Natural killer cell (primary cell): ENCODE data around the gene TMED6. TPM values are rescaled to one million over a fixed set of nuclear protein-coding genes. Genes with fewer than 3 reads are reported as not detected.

Experiments
- ATAC-seq, 3 donors: fragments of 150-1000 bp in 2 of 3; fragments of 200-7000 bp in 1 of 3; cut with Tn5 transposase; 1 replicate in 1 of 3; 2 replicates in 2 of 3; pipeline ENCODE4 v1.10.0; 2021; ENCODE audit warnings: mild to moderate bottlenecking in 2 of 3, moderate library complexity in 2 of 3
- DNase-seq, 2 donors: peaks; one replicate each; pipeline versions ENCODE4 v3.0.0 to v3.0.0-alpha.2; 2013 to 2021; ENCODE audit warnings: mixed read lengths in 1 of 2
- H3K27ac ChIP-seq: one replicate; pipeline ENCODE4 v1.5.1; 2013; ENCODE audit warnings: mild to moderate bottlenecking, low read length
- H3K27me3 ChIP-seq: one replicate; pipeline ENCODE4 v1.6.1; 2013; ENCODE audit warnings: low read length; ENCODE audit not compliant: control insufficient read depth, insufficient read depth
- H3K36me3 ChIP-seq: one replicate; pipeline ENCODE4 v1.6.1; 2013; ENCODE audit warnings: low read length; ENCODE audit not compliant: control insufficient read depth, insufficient read depth
- H3K4me1 ChIP-seq: one replicate; pipeline ENCODE4 v1.6.1; 2013; ENCODE audit warnings: low read length; ENCODE audit not compliant: control insufficient read depth, insufficient read depth
- H3K4me3 ChIP-seq: one replicate; pipeline ENCODE4 v1.5.1; 2013; ENCODE audit warnings: low read length
- H3K9me3 ChIP-seq: one replicate; pipeline ENCODE4 v1.6.1; 2013; ENCODE audit warnings: low read length; ENCODE audit not compliant: control insufficient read depth, insufficient read depth
- H3K27ac Mint-ChIP-seq, 2 donors: one replicate each; pipeline ENCODE4 v1.8.0; 2022; ENCODE audit warnings: mild to moderate bottlenecking in 2 of 2, mixed read lengths in 2 of 2, moderate library complexity in 1 of 2
- H3K27me3 Mint-ChIP-seq, 2 donors: one replicate each; pipeline ENCODE4 v1.8.0; 2022; ENCODE audit warnings: low read depth in 2 of 2, mixed read lengths in 2 of 2
- H3K36me3 Mint-ChIP-seq: one replicate; pipeline ENCODE4 v1.8.0; 2022; ENCODE audit warnings: mixed read lengths
- H3K4me1 Mint-ChIP-seq, 2 donors: one replicate each; pipeline ENCODE4 v1.8.0; 2022; ENCODE audit warnings: mixed read lengths in 2 of 2
- H3K4me3 Mint-ChIP-seq: one replicate; pipeline ENCODE4 v1.8.0; 2022; ENCODE audit warnings: mild to moderate bottlenecking, moderate library complexity, mixed read lengths
- H3K9me3 Mint-ChIP-seq, 2 donors: one replicate each; pipeline ENCODE4 v1.8.0; 2022; ENCODE audit warnings: mixed read lengths in 2 of 2
- WGBS: methylation state at CpG from one replicate; pipeline ENCODE4 v1.1.7; 2013; ENCODE audit warnings: missing lambda C conversion rate; ENCODE audit not compliant: insufficient coverage; 5-methylcytosine and 5-hydroxymethylcytosine counted together
- intact Hi-C: fragments of 100-400 bp; cut with micrococcal nuclease; formaldehyde crosslinking; loops from one replicate; pipeline ENCODE4 v1.14.2; 2022
- total RNA-seq, 4 donors: library from RNA; stranded (reverse); fragments of 120-200 nt in 1 of 4; gene quantifications; one replicate each; pipeline versions ENCODE4 v1.2.3 to v1.2.4, GENCODE V29; 2013 to 2022
- TF ChIP-seq, protein P1 (sequence below): fragments of 200-600 bp; IDR thresholded peaks from one replicate; pipeline ENCODE4 v1.8.0; 2022; ENCODE audit warnings: antibody characterized with exemption

Gene TMED6
- total RNA-seq, 3 donors from 2014 or later (not counting 1 experiment from before 2014, with no cell fraction given): 1.4 to 1.8 (median 1.6) TPM

DNA sequence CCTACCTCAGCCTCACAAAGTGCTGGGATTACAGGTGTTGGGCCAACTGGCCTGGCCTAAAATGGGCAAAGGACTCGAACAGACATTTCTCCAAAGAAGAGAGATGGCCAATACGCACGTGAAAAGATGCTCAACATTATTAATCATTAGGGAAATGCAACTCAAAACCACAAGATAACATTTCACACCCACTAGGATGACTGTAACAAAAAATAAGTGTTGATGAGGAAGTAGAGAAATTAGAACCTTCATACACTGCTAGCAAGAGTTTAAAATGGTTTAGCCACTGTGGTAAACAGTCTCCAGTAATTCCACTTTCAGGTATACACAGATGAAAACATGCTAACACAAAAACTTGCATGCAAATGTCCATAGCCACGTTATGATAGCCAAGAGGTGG, 5.7 kb downstream of the TMED6 start:
- H3K4me1 Mint-ChIP-seq: peaks cover 7 to 14% of the 10 kb centered on the region in 2 donors
- peak overlapping the region; percentile 48 to 69 for H3K27ac Mint-ChIP-seq
- TF ChIP-seq, protein P1, sequence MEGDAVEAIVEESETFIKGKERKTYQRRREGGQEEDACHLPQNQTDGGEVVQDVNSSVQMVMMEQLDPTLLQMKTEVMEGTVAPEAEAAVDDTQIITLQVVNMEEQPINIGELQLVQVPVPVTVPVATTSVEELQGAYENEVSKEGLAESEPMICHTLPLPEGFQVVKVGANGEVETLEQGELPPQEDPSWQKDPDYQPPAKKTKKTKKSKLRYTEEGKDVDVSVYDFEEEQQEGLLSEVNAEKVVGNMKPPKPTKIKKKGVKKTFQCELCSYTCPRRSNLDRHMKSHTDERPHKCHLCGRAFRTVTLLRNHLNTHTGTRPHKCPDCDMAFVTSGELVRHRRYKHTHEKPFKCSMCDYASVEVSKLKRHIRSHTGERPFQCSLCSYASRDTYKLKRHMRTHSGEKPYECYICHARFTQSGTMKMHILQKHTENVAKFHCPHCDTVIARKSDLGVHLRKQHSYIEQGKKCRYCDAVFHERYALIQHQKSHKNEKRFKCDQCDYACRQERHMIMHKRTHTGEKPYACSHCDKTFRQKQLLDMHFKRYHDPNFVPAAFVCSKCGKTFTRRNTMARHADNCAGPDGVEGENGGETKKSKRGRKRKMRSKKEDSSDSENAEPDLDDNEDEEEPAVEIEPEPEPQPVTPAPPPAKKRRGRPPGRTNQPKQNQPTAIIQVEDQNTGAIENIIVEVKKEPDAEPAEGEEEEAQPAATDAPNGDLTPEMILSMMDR: no peak
- H3K36me3 Mint-ChIP-seq: no peaks in the 10 kb centered on the region
- DNase-seq: peak in 1 of 2 donors; percentile 19
- Histone ChIP-seq H3K9me3 (no peaks in the 10 kb centered on the region), H3K4me1 (peaks cover 12% of the 10 kb centered on the region), H3K27ac (no peak overlapping the region), H3K4me3 (no peak overlapping the region), H3K36me3 (peaks cover 18% of the 10 kb centered on the region), H3K27me3 (no peaks in the 10 kb centered on the region)
- no peak overlapping the region for H3K4me3 Mint-ChIP-seq
- no peaks in the 10 kb centered on the region for H3K9me3 Mint-ChIP-seq
- H3K27me3 Mint-ChIP-seq: no peaks in the 10 kb centered on the region
- peak; percentile 70 to 75 (median 70) for ATAC-seq
- intact Hi-C loops: no loop called here
- 35% methylated on average over 2 of the region's 4 CpGs for WGBS

DNA sequence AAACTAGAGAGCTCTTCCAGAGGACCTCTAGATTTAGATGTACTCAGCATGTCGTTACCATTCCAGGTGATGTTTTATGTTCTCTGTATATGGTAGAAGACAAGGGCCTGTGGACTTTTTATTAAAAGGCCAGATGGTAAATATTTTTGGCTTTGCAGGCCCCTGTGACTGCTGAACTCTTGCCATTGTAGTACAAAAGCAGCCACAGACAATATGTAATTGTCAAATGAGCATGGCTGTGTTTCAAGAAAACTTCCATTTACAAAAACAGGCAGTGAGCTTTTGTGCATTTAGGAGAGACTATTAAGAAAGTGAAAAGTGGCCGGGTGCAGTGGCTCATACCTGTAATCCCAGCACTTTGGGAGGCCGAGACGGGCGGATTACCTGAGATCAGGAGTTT, 7.4 kb downstream of the TMED6 start:
- Histone ChIP-seq H3K27me3 (no peaks in the 10 kb centered on the region), H3K36me3 (peaks cover 14% of the 10 kb centered on the region), H3K4me3 (no peak overlapping the region), H3K4me1 (peaks cover 24% of the 10 kb centered on the region), H3K9me3 (no peaks in the 10 kb centered on the region), H3K27ac (no peak overlapping the region)
- TF ChIP-seq, protein P1: no peak
- WGBS: 92% methylated on average over 5 of the region's 5 CpGs
- no peak for ATAC-seq
- H3K36me3 Mint-ChIP-seq: no peaks in the 10 kb centered on the region
- intact Hi-C loops: no loop called here
- peaks cover 23 to 31% of the 10 kb centered on the region in 2 donors for H3K4me1 Mint-ChIP-seq
- no peak overlapping the region for H3K4me3 Mint-ChIP-seq
- H3K9me3 Mint-ChIP-seq: no peaks in the 10 kb centered on the region
- DNase-seq: no peak
- H3K27me3 Mint-ChIP-seq: no peaks in the 10 kb centered on the region
- no peak overlapping the region for H3K27ac Mint-ChIP-seq

DNA sequence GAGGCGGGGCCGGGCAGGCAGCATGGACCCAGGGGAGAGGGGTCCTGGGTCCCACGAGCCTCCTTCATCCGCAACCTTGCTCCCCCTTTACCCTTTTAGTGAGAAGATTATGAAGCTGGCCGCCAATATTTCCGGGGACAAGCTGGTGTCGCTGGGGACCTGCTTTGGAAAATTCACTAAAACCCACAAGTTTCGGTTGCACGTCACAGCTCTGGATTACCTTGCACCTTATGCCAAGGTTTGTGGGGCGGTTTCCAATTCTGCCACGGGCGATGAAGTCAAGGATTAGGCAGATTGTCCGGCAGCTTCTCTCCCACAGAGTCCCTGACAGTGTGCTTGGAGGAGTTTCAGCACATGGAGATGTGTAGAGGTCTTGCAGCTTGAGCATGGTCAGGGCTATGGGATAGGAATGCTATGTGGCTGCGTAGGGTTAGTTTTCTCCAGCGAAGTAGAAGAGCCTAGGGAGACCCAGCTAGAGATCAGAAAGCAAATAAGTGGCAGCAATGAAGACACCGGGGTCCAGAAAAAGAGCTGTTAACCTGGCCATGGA, 11.4 kb downstream of the TMED6 start:
- no peaks in the 10 kb centered on the region for H3K27me3 Mint-ChIP-seq
- peak overlapping the region; percentile 94 to 99 for H3K27ac Mint-ChIP-seq

More for the DNA sequence above, 11.4 kb downstream of the TMED6 start:
- Mint-ChIP-seq H3K4me1 (peaks cover 36 to 38% of the 10 kb centered on the region in 2 donors), H3K9me3 (no peaks in the 10 kb centered on the region), H3K36me3 (peaks cover 9% of the 10 kb centered on the region), H3K4me3 (peak overlapping the region; percentile 100)
- peaks cover 27% of the 10 kb centered on the region for H3K4me1 ChIP-seq
- H3K36me3 ChIP-seq: peaks cover 25% of the 10 kb centered on the region
- H3K27ac ChIP-seq: peak overlapping the region; percentile 72
- H3K9me3 ChIP-seq: no peaks in the 10 kb centered on the region
- no peak for ATAC-seq
- intact Hi-C loops: no loop called here
- TF ChIP-seq, protein P1: no peak
- H3K27me3 ChIP-seq: no peaks in the 10 kb centered on the region
- peak overlapping the region; percentile 88 for H3K4me3 ChIP-seq
- DNase-seq: no peak
- WGBS: 4% methylated on average over 15 of the region's 16 CpGs
